SH-SY5Y (cell line): ENCODE data around the gene ATM.

Source experiments
- GATA2 ChIP-seq: IDR thresholded peaks from 2 replicates; pipeline ENCODE4 v1.6.1; 2011; ENCODE audit warnings: mild to moderate bottlenecking, low read depth, low read length
- GATA3 ChIP-seq: IDR thresholded peaks from 2 replicates; pipeline ENCODE4 v1.6.1; 2011; ENCODE audit warnings: low read depth, mild to moderate bottlenecking, low read length, moderate library complexity

Gene ATM

GRCh38 chr11:108302121-108302785 is 79.4 kb downstream of the ATM start:
- TF ChIP-seq GATA2 (no peak), GATA3 (no peak)

DNA sequence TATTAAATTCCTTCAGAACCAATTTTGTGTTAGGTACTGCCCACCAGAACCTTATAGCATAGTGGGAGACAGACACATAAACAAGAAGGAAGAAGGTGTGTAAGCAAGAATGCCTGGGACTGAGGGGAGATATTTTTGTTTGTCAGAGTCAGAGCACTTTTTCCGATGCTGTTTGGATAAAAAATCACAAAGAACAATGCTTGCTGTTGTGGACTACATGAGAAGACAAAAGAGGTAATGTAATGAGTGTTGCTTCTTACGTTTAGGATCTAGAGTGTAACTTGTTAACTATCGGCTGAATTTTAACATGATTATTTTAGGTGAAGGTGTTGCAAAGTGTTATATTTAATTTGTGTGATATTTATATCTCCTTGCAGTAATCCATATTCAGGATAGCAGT is 84.9 kb downstream of the ATM start:
- TF ChIP-seq GATA3 (no peak), GATA2 (no peak)

- TF ChIP-seq GATA2 (no peak), GATA3 (no peak)
These were observed 90.6 kb downstream of the ATM start for GRCh38 chr11:108313444-108313843.

DNA sequence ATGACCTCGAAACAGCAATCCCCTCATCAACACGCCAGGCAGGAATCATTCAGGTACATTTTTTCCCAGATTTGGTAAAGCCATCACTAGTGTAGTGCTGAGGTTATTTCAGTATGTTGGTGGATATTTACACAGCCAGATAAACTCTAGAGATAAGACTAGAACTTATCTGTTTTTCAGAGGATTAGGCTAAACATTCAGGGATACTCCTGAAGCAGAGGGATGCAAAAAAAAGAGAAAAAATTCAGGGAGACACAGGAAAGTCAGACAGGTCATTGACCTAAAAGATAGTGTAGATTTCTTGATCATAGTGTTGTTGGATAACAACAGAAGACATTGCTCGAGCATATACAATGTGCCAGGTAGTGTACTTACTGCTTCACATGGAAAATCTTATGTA is 93.2 kb downstream of the ATM start:
- no peak for TF ChIP-seq GATA2

DNA sequence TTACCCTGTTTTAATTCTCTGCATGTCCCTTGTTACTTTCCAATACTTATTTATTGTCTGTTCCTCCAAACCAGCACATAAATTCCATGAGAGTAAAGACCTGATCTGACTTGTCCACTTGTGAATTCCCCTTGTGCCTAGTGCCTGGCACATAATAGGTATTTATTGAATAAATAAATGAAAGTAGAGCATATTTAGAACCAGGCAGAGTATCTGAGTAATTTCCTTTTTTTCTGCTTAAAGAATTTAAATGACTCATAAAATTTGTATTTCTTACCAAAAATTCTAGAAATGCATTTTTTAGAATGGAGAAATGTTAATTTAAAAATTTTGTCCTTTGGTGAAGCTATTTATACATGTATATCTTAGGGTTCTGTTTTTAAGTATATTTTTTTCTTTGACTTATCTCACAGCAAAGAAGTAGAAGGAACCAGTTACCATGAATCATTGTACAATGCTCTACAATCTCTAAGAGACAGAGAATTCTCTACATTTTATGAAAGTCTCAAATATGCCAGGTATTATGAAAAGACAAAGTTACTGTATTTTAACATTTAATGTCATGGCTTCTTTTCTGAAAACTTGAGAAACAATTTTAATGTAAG is 96.8 kb downstream of the ATM start:
- TF ChIP-seq GATA3 (no peak), GATA2 (no peak)

DNA sequence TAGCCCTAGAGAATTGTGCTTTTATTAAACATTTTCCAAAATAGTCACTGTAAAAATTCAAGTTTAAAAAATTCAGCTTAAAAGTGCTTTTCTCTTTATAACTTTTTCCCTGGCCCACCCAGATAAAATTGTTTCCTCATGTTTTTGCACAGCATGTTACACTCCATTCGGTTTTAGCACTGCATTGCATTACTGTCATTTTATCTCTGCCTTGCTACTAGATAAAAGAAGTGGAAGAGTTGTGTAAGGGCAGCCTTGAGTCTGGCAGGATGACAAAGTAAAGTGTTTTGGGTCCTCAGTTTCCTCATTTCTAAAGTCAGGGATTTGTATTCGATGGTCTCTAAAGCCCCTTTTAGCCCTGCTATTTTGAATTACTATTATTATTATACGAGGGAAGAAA is 99.8 kb downstream of the ATM start:
- TF ChIP-seq GATA2 (no peak), GATA3 (no peak)

DNA sequence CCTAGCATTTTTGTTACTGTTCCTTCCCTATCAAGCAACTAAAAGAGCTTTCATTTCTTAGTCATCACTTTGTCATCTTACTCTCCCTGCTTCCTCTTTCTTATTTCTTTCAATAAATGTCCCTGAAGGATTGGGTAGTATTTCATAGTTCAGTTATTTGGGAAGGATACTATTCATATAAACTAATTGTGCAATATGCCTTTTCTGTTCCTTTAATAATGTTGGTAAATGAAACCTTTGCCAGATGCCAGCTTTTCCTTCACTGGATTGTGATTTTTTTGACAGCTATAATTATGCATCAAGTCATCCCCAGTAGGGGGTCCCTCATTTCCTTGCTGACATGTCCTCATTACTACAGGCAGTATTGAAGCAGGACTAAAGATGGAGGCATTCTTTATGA is 101.7 kb downstream of the ATM start:
- no peak for TF ChIP-seq GATA3
- TF ChIP-seq GATA2, result no peak

GRCh38 chr11:108333403-108333899 is 110.6 kb downstream of the ATM start:
- no peak for TF ChIP-seq GATA3
- TF ChIP-seq GATA2, result no peak

- no peak for TF ChIP-seq GATA2
- TF ChIP-seq GATA3, result no peak
These were observed 115.9 kb downstream of the ATM start for GRCh38 chr11:108338750-108339149.

GRCh38 chr11:108340973-108341372 is 118.1 kb downstream of the ATM start:
- TF ChIP-seq GATA2 (no peak), GATA3 (no peak)

DNA sequence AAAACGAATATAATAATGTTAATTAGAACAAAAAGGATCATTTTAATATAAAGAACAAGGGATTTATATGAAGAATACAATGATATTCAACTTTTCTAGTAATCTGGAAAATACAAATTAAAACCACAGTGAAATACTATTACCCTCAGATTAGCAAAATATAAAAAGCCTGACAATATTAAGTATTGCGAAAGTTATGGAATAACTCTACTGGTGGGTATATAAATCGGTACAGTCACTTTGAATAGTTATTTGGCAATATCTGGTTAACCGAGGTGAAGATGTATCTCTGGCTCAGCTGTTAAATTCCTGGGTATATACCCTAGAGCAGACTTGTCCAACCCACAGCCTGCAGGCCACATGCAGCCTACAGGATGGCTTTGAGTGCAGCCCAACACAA is 118.8 kb downstream of the ATM start:
- TF ChIP-seq GATA2 (no peak), GATA3 (no peak)

- TF ChIP-seq GATA2 (no peak), GATA3 (no peak)
These were observed 120.8 kb downstream of the ATM start for GRCh38 chr11:108343714-108344113.

DNA sequence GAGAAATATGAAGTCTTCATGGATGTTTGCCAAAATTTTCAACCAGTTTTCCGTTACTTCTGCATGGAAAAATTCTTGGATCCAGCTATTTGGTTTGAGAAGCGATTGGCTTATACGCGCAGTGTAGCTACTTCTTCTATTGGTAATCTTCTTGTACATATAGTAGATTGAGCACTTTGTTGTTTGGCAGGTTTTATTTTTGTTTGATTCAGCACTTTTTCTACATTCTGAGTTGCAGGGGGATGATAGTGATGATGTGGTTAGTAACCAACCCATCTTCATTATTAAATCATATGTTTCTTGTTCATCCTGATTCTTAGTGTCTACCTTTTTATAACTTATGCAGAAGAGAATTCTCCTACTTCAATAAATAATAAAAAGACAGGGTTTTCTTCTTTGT is 122.9 kb downstream of the ATM start:
- TF ChIP-seq GATA2 (no peak), GATA3 (no peak)

- TF ChIP-seq GATA3, result no peak
- TF ChIP-seq GATA2, result no peak
These were observed 123.6 kb downstream of the ATM start for GRCh38 chr11:108346451-108346850.

DNA sequence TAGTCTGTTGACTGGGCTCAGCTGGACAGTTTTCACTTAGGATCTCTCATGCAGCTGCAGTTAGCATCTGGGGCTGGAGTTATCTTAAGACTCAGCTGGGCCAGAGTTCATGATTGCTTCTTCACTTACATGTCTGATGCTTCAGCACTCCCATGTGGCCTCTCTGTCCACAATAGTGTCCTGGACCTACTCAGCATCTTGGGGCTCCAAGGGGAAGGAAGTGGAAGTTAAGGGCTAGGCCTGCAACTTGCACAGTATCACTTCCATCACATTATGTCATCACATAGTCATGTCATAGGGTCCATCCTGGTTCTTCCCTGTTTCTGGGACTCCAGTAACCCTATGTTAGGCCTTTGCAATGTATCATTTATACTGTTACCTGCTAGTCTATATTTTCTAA is 128.6 kb downstream of the ATM start:
- no peak for TF ChIP-seq GATA2

- TF ChIP-seq GATA3 (no peak), GATA2 (no peak)
These were observed 141.3 kb downstream of the ATM start for GRCh38 chr11:108364159-108364558.

DNA sequence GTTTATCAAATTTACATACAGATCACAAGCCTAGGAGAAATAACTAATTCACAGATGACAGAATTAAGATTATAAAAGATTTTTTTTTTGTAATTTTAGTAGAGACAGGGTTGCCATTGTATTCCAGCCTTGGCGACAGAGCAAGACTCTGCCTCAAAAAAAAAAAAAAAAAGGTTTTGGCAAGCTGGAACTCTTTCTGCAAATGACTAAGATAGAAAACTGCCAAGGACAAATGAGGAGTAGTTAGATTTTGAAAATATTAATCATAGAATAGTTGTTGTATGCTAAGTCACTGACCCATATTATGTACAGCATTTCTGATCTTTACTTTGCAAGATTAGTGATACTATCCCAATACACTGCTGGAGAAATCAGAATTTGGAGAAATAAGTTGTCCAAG is 145.3 kb downstream of the ATM start:
- no peak for TF ChIP-seq GATA2
- TF ChIP-seq GATA3, result no peak
